HG03025 (cell line): ENCODE measurements around the gene FOS.
"Not testable (repeated sequence)": the region's sequence is repeated elsewhere in the genome, so short reads cannot be mapped to it uniquely, and the experiment has no call there.

Experiments used
- ATAC-seq: cut with Tn5 transposase; IDR thresholded peaks from one replicate; pipeline ENCODE4 v1.9.1; 2021; ENCODE audit warnings: mild to moderate bottlenecking, moderate library complexity; ENCODE audit not compliant: unreplicated experiment, low FRiP score

The FOS gene

DNA sequence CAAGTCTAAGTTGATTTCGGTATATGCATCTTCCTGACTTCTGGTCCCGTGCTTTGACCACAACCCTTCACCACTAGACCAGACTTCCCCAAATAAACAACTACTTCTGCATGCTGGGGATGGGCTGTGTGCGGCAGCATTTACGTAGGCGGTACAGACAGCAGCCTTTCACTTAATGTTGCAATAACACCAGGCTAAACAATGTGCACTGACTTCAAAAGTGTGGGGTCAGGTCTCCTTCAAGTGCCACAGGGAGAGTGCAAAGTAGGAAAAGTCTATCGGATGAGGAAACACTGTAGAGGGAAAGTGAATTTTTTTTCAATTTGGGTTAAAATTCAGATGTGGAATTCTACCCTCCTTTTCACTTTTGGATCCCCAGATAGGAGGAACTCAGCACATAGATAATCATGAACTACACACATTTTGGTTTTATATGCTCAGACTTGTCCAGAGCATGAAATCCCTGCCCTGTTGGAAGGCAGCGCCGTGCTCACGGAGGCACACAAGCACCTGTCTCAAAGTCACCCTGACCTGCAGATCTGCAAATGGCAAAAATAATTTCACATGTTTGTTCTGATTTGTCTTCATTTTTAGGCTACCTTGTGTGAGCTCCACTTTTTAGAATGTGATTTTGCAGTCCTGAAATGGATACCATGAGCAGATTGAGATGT is 3.6 kb upstream of the FOS start:
- no peak for ATAC-seq

DNA sequence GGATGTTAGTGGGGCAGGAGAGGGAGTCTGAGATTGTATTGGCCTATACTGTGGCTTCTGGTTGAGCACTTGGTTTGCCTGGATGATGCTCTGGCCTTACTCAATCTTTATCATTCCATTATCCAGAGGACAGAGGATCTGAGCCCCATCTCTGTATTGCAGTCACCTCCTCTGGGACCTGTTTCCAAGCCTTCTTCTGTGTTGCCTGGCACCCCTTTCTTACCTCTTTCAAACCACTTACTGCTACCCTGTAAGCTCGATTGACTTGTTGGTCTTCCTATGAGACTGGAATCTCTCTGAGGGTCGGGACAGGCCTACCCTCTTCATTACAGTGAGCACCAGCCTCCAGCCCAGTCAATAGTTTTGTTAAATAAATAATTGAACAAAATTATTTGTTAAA is 3.0 kb upstream of the FOS start:
- no peak for ATAC-seq

DNA sequence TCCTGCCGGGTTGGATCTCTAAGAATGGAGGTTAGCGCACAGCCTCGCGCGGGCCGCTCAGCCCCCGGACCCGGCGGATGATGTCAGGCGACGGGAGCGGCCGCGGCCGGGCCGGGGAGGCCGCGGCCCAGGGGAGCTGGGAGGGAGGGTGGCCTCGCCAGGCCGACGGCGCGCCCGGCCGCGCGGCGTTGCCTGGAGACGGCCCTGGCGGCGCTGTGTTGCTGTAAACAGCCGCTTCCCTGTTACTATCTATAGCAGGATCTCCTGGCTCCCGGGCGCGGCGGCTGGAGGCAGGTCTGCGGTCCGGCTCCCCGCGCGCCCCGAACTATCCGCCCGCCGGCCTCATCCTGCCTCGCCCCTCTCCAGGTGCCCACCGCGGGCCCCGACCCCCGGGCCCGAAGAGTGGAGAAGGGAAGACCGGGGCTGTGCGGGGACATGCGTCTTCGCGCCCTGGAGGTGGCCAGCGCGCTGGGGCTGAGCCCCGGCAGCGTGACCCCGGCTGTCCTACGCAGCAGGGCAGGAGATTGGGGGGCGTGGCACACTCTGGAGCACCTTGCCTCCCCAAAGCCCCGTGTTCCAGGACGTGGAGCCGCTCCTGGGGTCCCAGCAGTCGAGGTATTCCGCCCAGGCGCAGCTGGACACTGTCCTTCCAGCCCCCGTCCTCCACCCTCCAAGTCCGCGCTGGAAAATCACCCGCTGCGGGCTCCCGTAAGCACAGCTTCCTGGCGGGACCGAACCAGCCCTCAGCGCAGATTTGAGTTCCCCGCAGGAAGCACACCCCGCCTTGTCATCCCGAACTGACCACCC is 1.4 kb upstream of the FOS start:
- no peak for ATAC-seq

DNA sequence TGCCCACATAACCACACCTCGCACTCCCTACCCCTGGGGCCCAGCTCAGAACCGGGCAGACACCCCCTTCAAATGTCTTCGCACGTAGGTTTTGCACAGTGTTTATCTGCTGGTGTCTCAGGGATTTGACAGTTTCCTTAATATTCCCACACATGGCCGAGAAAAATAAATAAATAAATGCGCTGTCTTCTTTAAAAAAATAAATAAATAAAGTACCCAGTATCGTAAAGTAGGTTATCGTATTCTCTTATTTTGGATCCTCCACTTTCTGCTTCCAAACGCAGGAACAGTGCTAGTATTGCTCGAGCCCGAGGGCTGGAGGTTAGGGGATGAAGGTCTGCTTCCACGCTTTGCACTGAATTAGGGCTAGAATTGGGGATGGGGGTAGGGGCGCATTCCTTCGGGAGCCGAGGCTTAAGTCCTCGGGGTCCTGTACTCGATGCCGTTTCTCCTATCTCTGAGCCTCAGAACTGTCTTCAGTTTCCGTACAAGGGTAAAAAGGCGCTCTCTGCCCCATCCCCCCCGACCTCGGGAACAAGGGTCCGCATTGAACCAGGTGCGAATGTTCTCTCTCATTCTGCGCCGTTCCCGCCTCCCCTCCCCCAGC is 710 bp upstream of the FOS start:
- no peak for ATAC-seq

DNA sequence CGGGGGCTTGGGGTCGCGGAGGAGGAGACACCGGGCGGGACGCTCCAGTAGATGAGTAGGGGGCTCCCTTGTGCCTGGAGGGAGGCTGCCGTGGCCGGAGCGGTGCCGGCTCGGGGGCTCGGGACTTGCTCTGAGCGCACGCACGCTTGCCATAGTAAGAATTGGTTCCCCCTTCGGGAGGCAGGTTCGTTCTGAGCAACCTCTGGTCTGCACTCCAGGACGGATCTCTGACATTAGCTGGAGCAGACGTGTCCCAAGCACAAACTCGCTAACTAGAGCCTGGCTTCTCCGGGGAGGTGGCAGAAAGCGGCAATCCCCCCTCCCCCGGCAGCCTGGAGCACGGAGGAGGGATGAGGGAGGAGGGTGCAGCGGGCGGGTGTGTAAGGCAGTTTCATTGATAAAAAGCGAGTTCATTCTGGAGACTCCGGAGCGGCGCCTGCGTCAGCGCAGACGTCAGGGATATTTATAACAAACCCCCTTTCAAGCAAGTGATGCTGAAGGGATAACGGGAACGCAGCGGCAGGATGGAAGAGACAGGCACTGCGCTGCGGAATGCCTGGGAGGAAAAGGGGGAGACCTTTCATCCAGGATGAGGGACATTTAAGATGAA is 630 bp downstream of the FOS start:
- ATAC-seq = peak; percentile 3

DNA sequence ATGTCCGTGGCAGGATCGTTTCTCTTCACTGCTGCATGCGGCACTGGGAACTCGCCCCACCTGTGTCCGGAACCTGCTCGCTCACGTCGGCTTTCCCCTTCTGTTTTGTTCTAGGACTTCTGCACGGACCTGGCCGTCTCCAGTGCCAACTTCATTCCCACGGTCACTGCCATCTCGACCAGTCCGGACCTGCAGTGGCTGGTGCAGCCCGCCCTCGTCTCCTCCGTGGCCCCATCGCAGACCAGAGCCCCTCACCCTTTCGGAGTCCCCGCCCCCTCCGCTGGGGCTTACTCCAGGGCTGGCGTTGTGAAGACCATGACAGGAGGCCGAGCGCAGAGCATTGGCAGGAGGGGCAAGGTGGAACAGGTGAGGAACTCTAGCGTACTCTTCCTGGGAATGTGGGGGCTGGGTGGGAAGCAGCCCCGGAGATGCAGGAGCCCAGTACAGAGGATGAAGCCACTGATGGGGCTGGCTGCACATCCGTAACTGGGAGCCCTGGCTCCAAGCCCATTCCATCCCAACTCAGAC is 1.2 kb downstream of the FOS start:
- ATAC-seq = no peak

DNA sequence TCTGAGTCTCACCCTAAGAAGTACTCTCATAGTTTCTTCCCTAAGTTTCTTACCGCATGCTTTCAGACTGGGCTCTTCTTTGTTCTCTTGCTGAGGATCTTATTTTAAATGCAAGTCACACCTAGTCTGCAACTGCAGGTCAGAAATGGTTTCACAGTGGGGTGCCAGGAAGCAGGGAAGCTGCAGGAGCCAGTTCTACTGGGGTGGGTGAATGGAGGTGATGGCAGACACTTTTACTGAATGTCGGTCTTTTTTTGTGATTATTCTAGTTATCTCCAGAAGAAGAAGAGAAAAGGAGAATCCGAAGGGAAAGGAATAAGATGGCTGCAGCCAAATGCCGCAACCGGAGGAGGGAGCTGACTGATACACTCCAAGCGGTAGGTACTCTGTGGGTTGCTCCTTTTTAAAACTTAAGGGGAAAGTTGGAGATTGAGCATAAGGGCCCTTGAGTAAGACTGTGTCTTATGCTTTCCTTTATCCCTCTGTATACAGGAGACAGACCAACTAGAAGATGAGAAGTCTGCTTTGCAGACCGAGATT is 1.7 kb downstream of the FOS start:
- ATAC-seq = no peak

DNA sequence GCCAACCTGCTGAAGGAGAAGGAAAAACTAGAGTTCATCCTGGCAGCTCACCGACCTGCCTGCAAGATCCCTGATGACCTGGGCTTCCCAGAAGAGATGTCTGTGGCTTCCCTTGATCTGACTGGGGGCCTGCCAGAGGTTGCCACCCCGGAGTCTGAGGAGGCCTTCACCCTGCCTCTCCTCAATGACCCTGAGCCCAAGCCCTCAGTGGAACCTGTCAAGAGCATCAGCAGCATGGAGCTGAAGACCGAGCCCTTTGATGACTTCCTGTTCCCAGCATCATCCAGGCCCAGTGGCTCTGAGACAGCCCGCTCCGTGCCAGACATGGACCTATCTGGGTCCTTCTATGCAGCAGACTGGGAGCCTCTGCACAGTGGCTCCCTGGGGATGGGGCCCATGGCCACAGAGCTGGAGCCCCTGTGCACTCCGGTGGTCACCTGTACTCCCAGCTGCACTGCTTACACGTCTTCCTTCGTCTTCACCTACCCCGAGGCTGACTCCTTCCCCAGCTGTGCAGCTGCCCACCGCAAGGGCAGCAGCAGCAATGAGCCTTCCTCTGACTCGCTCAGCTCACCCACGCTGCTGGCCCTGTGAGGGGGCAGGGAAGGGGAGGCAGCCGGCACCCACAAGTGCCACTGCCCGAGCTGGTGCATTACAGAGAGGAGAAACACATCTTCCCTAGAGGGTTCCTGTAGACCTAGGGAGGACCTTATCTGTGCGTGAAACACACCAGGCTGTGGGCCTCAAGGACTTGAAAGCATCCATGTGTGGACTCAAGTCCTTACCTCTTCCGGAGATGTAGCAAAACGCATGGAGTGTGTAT is 2.4 kb downstream of the FOS start:
- ATAC-seq = no peak

DNA sequence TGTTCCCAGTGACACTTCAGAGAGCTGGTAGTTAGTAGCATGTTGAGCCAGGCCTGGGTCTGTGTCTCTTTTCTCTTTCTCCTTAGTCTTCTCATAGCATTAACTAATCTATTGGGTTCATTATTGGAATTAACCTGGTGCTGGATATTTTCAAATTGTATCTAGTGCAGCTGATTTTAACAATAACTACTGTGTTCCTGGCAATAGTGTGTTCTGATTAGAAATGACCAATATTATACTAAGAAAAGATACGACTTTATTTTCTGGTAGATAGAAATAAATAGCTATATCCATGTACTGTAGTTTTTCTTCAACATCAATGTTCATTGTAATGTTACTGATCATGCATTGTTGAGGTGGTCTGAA is 3.0 kb downstream of the FOS start:
- no peak for ATAC-seq

DNA sequence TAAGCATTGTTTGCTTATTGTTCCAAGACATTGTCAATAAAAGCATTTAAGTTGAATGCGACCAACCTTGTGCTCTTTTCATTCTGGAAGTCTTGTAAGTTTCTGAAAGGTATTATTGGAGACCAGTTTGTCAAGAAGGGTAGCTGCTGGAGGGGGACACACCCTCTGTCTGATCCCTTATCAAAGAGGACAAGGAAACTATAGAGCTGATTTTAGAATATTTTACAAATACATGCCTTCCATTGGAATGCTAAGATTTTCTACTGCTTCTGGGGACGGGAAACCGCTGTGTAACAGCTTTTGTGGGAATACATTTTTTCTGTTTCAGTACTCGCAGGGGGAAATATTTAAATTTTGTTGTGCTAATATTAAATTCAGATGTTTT is 3.5 kb downstream of the FOS start:
- ATAC-seq = no peak

DNA sequence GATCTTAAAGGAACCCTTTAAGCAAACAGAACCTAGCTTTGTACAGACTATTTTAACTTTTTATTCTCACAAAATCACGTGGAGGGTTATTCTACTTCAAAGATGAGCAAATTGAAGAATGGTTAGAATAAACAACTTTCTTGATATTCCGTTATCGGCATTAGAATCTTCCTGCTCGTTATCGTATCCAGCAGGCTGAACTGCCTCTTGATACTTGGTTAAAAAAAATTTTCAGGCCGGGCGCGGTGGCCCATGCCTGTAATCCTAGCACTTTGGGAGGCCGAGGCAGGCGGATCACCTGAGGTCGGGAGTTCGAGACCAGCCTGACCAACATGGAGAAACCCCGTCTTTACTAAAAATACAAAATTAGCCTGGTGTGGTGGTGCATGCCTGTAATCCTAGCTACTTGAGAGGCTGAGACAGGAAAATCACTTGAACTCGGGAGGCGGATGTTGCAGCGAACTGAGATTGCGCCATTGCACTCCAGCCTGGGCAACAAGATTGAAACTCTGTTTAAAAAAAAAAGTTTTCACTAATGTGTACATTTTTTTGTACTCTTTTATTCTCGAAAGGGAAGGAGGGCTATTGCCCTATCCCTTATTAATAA is 4.0 kb downstream of the FOS start:
- not testable (repeated sequence) for ATAC-seq

DNA sequence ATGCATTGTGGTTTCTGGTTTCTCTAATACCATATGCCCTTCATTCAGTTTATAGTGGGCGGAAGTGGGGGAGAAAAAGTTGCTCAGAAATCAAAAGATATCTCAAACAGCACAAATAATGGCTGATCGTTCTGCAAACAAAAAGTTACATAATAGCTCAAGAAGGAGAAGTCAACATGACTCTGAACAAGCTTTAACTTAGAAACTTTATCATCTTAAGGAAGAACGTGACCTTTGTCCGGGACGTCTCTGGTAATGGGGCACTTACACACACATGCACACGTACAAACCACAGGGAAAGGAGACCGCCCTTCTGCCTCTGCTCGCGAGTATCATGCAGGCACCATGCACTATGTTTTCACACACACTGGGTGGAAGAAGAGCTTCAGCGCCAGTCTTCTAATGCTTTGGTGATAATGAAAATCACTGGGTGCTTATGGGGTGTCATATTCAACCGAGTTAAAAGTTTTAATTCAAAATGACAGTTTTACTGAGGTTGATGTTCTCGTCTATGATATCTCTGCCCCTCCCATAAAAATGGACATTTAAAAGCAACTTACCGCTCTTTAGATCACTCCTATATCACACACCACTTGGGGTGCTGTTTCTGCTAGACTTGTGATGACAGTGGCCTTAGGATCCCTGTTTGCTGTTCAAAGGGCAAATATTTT is 4.7 kb downstream of the FOS start:
- ATAC-seq = no peak

DNA sequence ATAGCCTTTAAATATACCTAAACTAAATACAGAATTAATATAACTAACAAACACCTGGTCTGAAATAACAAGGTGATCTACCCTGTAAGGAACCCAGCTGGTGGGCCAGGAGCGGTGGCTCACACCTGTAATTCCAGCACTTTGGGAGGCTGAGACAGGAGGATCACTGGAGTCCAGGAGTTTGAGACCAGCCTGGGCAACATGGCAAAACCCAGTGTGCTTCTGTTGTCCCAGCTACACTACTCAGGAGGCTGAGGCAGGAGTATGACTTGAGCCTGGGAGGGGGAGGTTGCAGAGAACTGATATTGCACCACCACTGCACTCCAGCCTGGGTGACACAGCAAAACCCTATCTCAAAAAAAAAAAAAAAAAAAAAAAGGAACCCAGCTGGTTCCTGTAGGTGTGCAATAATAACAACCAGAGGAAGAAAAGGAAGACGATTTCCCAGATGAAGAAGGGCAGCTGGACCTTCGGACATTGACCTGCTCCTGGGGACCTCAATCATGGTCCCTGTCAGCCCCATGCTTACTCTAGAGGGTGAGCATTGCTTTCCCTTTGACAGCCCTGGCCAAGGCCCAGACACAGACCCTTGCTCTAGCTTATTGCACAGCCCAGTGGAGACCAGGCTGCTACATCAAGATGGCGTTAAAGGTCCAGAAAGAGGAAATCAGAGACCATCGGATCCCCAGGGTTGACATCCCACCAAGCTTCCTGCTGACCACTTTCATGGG is 5.4 kb downstream of the FOS start:
- no peak for ATAC-seq

DNA sequence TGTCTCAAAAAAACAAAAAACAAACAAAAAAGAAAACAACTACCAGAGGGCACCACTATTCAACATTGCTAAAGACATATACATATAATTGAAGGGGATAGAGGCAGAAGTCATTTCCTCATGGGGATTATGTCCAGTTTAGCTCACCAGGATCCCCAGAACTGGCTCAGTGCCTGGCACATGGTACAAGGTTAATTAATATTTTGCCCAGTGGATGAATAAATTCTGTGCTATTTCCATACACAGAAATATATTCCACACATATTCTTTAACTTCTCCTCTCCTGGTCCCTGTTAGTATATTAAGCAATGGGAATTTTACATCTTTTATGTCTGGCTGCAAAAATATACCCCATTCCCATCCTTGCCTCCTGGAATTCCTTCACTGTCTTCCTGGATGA is 6.7 kb downstream of the FOS start:
- no peak for ATAC-seq

DNA sequence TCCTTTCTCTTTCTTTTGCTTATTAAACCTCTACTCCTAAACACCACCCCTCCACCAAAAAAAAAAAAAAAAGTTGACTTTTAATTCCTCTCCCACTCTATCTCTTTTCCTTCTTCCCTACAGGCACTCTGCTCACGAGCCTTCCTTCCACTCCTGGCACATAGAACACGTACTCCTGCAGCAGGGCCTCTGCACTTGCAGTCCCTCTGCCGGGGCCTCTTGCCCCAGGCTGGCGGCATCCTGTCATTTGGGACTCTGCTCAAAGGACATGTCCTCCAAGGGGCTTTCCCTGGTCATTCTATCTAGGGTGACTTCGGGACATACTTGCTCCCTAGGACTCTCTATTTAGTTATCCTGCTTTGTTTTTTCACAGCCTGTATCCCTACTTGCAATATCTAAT is 7.7 kb downstream of the FOS start:
- ATAC-seq = no peak

DNA sequence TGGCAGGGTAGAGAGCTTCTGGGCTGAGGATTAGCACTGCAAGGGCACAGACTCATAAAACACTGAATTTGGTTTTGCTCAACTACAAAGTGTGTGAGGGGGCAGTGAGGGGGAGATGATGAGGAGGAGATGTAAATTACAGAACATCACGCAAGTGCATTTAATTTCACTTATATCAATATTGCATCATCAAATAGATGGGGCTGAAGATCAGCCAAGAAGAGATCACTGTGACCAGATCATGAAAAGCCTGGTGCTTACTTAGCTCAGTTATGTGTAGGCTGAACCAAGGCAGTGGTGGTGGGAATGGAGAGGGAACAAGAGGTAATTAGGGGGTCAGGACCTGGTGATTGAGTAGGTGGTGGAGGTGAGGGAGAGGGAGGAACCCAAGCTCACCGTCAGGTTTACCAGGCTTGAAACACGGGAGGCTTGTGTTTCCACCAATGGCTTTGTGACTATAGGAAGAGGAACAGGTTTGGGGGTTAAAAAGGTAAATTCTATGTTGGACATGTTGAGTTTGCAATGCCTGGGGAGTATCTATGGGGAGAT is 11.3 kb downstream of the FOS start:
- no peak for ATAC-seq

DNA sequence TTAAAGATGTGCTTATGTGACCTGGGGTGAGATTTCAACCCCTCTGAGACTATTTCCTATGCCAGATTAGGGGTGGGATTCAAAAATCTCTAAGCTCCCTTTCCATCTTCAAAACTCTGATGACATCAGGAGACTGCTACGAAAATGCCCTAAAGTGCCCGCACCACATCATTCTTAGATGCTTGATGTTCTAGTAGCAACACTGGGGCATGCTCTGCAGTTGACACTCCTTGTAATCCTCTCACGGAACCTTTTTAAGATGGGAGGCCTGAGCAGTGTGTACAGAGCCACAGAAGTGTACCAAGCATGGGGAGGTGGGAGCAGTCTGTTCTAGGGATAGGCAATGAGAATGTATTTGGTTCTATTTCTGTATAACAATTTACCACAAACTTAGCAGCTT is 12.2 kb downstream of the FOS start:
- ATAC-seq = no peak

DNA sequence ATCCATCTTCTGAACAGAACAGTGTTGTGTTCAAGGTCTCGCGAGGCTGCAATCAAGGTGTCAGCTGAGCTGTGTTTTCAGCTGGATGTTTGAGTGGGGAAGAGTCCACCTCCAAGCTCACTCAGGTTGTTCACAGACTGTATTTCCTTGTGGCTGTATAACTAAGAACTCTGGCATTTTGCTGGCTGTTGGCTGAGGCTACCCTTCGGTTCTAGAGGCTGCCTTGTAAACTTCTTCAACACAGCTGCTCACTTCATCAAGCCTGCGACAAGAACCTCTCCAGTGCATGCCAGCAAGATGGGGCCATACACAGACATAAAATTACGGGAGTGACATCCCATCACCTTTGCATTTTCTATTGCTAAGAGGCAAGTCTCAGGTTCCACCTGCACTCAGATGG is 12.7 kb downstream of the FOS start:
- ATAC-seq = no peak
